ENCODE data around the gene SMG7.
A peak's percentile ranks its signal among the peaks of the same experiment; 100 is the strongest.

The SMG7 gene

GRCh38 chr1:183590244-183591191, 118.2 kb downstream of the SMG7 start, which contains the start of gene NCF2:
Gene NCF2 (minus strand): TSS chr1:183590459. CDS start chr1:183590329, 130 bp downstream.
- no peak for DNase-seq (ENCODE audit: low read depth)

- DNase-seq (ENCODE audit: low read depth): no peak
Observed at GRCh38 chr1:183592733-183593132, 120.4 kb downstream of the SMG7 start.

GRCh38 chr1:183593356-183593755, 121.1 kb downstream of the SMG7 start:
- DNase-seq (ENCODE audit: low read depth): no peak

- no peak for DNase-seq (ENCODE audit: low read depth)
Observed at GRCh38 chr1:183595537-183595936, 123.2 kb downstream of the SMG7 start.

GRCh38 chr1:183596500-183596899, 124.2 kb downstream of the SMG7 start:
- DNase-seq (ENCODE audit: low read depth): no peak

- DNase-seq (ENCODE audit: low read depth): no peak
Observed at GRCh38 chr1:183597656-183598347, 125.5 kb downstream of the SMG7 start.

- DNase-seq (ENCODE audit: low read depth): no peak
Observed at GRCh38 chr1:183598386-183598785, 126.1 kb downstream of the SMG7 start.

- DNase-seq (ENCODE audit: low read depth): peak; percentile 49
Observed at GRCh38 chr1:183600136-183600535, 127.8 kb downstream of the SMG7 start.

GRCh38 chr1:183600634-183601033, 128.3 kb downstream of the SMG7 start:
- DNase-seq (ENCODE audit: low read depth): no peak

GRCh38 chr1:183602510-183602909, 130.2 kb downstream of the SMG7 start:
- DNase-seq (ENCODE audit: low read depth): no peak

All from non-pigmented ciliary epithelial cell (primary cell).